PC-3 (cell line): ENCODE data around the gene GSK3B.

ENCODE experiments used
- EZH2 ChIP-seq: fragments of 300-600 bp; sonication (generic); IDR thresholded peaks from one replicate; pipeline ENCODE4 v1.6.1; 2017; ENCODE audit warnings: antibody characterized with exemption, mild to moderate bottlenecking, low read length; ENCODE audit not compliant: unreplicated experiment
- EZH2phosphoT487 ChIP-seq: fragments of 300-600 bp; sonication (generic); IDR thresholded peaks from 2 replicates; pipeline ENCODE4 v1.6.1; 2018; ENCODE audit warnings: mild to moderate bottlenecking, antibody characterized with exemption, low read length, borderline replicate concordance
- TF ChIP-seq, protein P1 (sequence below): fragments of 300-600 bp; sonication (generic); conservative IDR thresholded peaks from 2 replicates; pipeline ENCODE4 v1.5.1; 2017; ENCODE audit warnings: antibody characterized with exemption, low read depth, mild to moderate bottlenecking, low read length

DNA sequence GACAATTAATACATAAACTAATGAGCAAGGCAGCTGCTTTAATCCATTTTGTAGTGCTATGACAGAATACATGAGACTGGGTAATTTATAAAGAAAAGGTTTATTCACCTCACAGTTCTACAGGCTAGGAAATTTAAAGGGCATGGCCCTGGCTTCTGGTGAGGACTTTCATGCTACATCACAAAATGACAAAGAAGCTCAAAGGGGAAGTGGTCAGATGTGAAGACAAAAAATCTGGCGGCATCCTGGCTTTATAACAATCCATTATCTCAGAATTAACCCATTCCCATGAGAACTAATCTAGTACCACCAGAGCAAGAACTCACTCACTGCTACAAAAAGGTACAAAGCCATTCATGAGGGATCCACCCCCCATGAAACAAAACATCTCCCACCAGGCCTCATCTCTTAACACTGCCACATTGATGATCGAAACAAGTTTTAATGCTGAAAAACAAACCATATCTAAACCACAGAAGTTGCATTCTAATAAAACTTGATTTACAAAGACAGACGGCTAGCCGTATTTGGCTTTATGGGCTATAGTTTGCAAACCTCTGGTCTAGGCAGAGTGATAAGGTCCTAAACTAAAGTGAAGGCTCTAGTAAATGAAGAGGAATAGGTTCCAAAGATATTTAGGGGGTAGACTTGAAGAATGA lies 44.2 kb downstream of the GSK3B start:
- TF ChIP-seq EZH2 (no peak), EZH2phosphoT487 (no peak)
- TF ChIP-seq, protein P1, sequence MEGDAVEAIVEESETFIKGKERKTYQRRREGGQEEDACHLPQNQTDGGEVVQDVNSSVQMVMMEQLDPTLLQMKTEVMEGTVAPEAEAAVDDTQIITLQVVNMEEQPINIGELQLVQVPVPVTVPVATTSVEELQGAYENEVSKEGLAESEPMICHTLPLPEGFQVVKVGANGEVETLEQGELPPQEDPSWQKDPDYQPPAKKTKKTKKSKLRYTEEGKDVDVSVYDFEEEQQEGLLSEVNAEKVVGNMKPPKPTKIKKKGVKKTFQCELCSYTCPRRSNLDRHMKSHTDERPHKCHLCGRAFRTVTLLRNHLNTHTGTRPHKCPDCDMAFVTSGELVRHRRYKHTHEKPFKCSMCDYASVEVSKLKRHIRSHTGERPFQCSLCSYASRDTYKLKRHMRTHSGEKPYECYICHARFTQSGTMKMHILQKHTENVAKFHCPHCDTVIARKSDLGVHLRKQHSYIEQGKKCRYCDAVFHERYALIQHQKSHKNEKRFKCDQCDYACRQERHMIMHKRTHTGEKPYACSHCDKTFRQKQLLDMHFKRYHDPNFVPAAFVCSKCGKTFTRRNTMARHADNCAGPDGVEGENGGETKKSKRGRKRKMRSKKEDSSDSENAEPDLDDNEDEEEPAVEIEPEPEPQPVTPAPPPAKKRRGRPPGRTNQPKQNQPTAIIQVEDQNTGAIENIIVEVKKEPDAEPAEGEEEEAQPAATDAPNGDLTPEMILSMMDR = no peak
